ENCODE data around the gene CROCC. TPM values are rescaled to one million over a fixed set of nuclear protein-coding genes. Genes with fewer than 3 reads are reported as not detected.

CROCC gene
- total RNA-seq, 2 experiments from 2014 or later = 20.5 to 26.6 TPM

- CTCF ChIA-PET = interaction anchor here (1.2 kb wide), 1 partner anchor 58 kb away, joined by 3 read pairs; no protein-coding TSS in a partner anchor
- Mint-ChIP-seq H3K4me3 (no peak overlapping the region), H3K36me3 (no peaks in the 10 kb centered on the region), H3K9me3 (ENCODE audit: low read depth) (no peaks in the 10 kb centered on the region), H3K4me1 (no peaks in the 10 kb centered on the region), H3K27ac (no peak overlapping the region), H3K27me3 (peaks cover 3% of the 10 kb centered on the region)
- DNase-seq = no peak
- ATAC-seq = no peak
Measured at GRCh38 chr1:16988210-16988609, 66.5 kb downstream of the CROCC start.

GRCh38 chr1:16989676-16990391 is 68.1 kb downstream of the CROCC start:
- ATAC-seq (no peak), DNase-seq (no peak)
- Mint-ChIP-seq H3K4me1 (no peaks in the 10 kb centered on the region), H3K27ac (no peak overlapping the region), H3K27me3 (no peaks in the 10 kb centered on the region), H3K36me3 (no peaks in the 10 kb centered on the region), H3K9me3 (ENCODE audit: low read depth) (no peaks in the 10 kb centered on the region), H3K4me3 (no peak overlapping the region)
- CTCF ChIA-PET = interaction anchor here (1.0 to 1.5 kb wide), 2 partner anchors 11 to 16 kb away, joined by 3 to 4 read pairs; no protein-coding TSS in a partner anchor

GRCh38 chr1:16991571-16991970 is 69.8 kb downstream of the CROCC start:
- DNase-seq (no peak), ATAC-seq (no peak)
- CTCF ChIA-PET = no interaction called here
- Mint-ChIP-seq H3K27ac (no peak overlapping the region), H3K27me3 (no peaks in the 10 kb centered on the region), H3K9me3 (ENCODE audit: low read depth) (no peaks in the 10 kb centered on the region), H3K36me3 (no peaks in the 10 kb centered on the region), H3K4me3 (no peak overlapping the region), H3K4me1 (no peaks in the 10 kb centered on the region)

GRCh38 chr1:16992102-16992501 is 70.4 kb downstream of the CROCC start:
- DNase-seq (no peak), ATAC-seq (no peak)
- Mint-ChIP-seq H3K27ac (no peak overlapping the region), H3K36me3 (no peaks in the 10 kb centered on the region), H3K4me3 (no peak overlapping the region), H3K4me1 (no peaks in the 10 kb centered on the region), H3K27me3 (no peaks in the 10 kb centered on the region), H3K9me3 (ENCODE audit: low read depth) (no peaks in the 10 kb centered on the region)
- CTCF ChIA-PET = no interaction called here

- H3K9me3 Mint-ChIP-seq (ENCODE audit: low read depth) = no peaks in the 10 kb centered on the region
- no peaks in the 10 kb centered on the region for H3K27me3 Mint-ChIP-seq
- no peaks in the 10 kb centered on the region for H3K36me3 Mint-ChIP-seq
- no peak overlapping the region for H3K27ac Mint-ChIP-seq
- DNase-seq (no peak), ATAC-seq (no peak)
- CTCF ChIA-PET = no interaction called here
- H3K4me3 Mint-ChIP-seq = no peak overlapping the region
- no peaks in the 10 kb centered on the region for H3K4me1 Mint-ChIP-seq
Measured at GRCh38 chr1:16992675-16993074, 70.9 kb downstream of the CROCC start.

- no peak overlapping the region for H3K27ac Mint-ChIP-seq
- H3K9me3 Mint-ChIP-seq (ENCODE audit: low read depth) = no peaks in the 10 kb centered on the region
- no peaks in the 10 kb centered on the region for H3K36me3 Mint-ChIP-seq
- no peaks in the 10 kb centered on the region for H3K27me3 Mint-ChIP-seq
- no peak for ATAC-seq
- CTCF ChIA-PET = no interaction called here
- no peak overlapping the region for H3K4me3 Mint-ChIP-seq
- DNase-seq = no peak
- H3K4me1 Mint-ChIP-seq = no peaks in the 10 kb centered on the region
Measured at GRCh38 chr1:16993521-16994038, 71.8 kb downstream of the CROCC start.

GRCh38 chr1:16996845-16997244 is 75.1 kb downstream of the CROCC start:
- DNase-seq = no peak

GRCh38 chr1:16998589-16998988 is 76.9 kb downstream of the CROCC start:
- peaks cover 3% of the 10 kb centered on the region for H3K36me3 Mint-ChIP-seq
- H3K9me3 Mint-ChIP-seq (ENCODE audit: low read depth) = no peaks in the 10 kb centered on the region
- CTCF ChIA-PET = interaction anchor here (4.0 kb wide), 1 partner anchor 38 kb away, joined by 20 read pairs; no protein-coding TSS in a partner anchor
- no peaks in the 10 kb centered on the region for H3K27me3 Mint-ChIP-seq
- DNase-seq (no peak), ATAC-seq (no peak)
- H3K4me1 Mint-ChIP-seq = no peaks in the 10 kb centered on the region
- no peak overlapping the region for H3K27ac Mint-ChIP-seq
- H3K4me3 Mint-ChIP-seq = no peak overlapping the region

More at GRCh38 chr1:16996845-16997244, 75.1 kb downstream of the CROCC start:
- CTCF ChIA-PET = no interaction called here
- no peaks in the 10 kb centered on the region for H3K9me3 Mint-ChIP-seq (ENCODE audit: low read depth)
- no peak overlapping the region for H3K4me3 Mint-ChIP-seq
- no peak for ATAC-seq
- peaks cover 3% of the 10 kb centered on the region for H3K36me3 Mint-ChIP-seq
- H3K4me1 Mint-ChIP-seq = no peaks in the 10 kb centered on the region
- H3K27ac Mint-ChIP-seq = no peak overlapping the region
- no peaks in the 10 kb centered on the region for H3K27me3 Mint-ChIP-seq

- H3K36me3 Mint-ChIP-seq = peaks cover 5% of the 10 kb centered on the region
- no peaks in the 10 kb centered on the region for H3K27me3 Mint-ChIP-seq
- H3K9me3 Mint-ChIP-seq (ENCODE audit: low read depth) = no peaks in the 10 kb centered on the region
- no peak overlapping the region for H3K4me3 Mint-ChIP-seq
- CTCF ChIA-PET = interaction anchor here (1.7 to 4.0 kb wide), 2 partner anchors 10 to 39 kb away, joined by 4 to 20 read pairs; no protein-coding TSS in a partner anchor
- no peaks in the 10 kb centered on the region for H3K4me1 Mint-ChIP-seq
- no peak overlapping the region for H3K27ac Mint-ChIP-seq
- DNase-seq (no peak), ATAC-seq (no peak)
Measured at GRCh38 chr1:16999863-17000262, 78.1 kb downstream of the CROCC start.

GRCh38 chr1:17001760-17002523 is 80.2 kb downstream of the CROCC start:
- CTCF ChIA-PET = interaction anchor here (0.6 to 4.0 kb wide), 3 partner anchors 12 to 1301 kb away, joined by 3 to 20 read pairs (median 4); no protein-coding TSS in a partner anchor
- DNase-seq (no peak), ATAC-seq (no peak)
- Mint-ChIP-seq H3K27ac (no peak overlapping the region), H3K27me3 (no peaks in the 10 kb centered on the region), H3K9me3 (ENCODE audit: low read depth) (no peaks in the 10 kb centered on the region), H3K4me1 (no peaks in the 10 kb centered on the region), H3K4me3 (no peak overlapping the region), H3K36me3 (peaks cover 5% of the 10 kb centered on the region)

GRCh38 chr1:17002524-17002902 is 80.8 kb downstream of the CROCC start:
- Mint-ChIP-seq H3K4me1 (no peaks in the 10 kb centered on the region), H3K9me3 (ENCODE audit: low read depth) (no peaks in the 10 kb centered on the region), H3K27ac (no peak overlapping the region), H3K27me3 (no peaks in the 10 kb centered on the region), H3K4me3 (no peak overlapping the region), H3K36me3 (peaks cover 5% of the 10 kb centered on the region)
- DNase-seq (no peak), ATAC-seq (no peak)
- CTCF ChIA-PET = interaction anchor here (4.0 kb wide), 1 partner anchor 42 kb away, joined by 20 read pairs; no protein-coding TSS in a partner anchor

- CTCF ChIA-PET = no interaction called here
- H3K36me3 Mint-ChIP-seq = peaks cover 3% of the 10 kb centered on the region
Measured at GRCh38 chr1:17004466-17005364, 83.0 kb downstream of the CROCC start.

GRCh38 chr1:17005365-17005740 is 83.6 kb downstream of the CROCC start:
- CTCF ChIA-PET = no interaction called here

More at GRCh38 chr1:17004466-17005364, 83.0 kb downstream of the CROCC start:
- no peaks in the 10 kb centered on the region for H3K9me3 Mint-ChIP-seq (ENCODE audit: low read depth)
- ATAC-seq (no peak), DNase-seq (no peak)
- no peaks in the 10 kb centered on the region for H3K27me3 Mint-ChIP-seq
- no peak overlapping the region for H3K27ac Mint-ChIP-seq
- no peak overlapping the region for H3K4me3 Mint-ChIP-seq
- peaks cover 5% of the 10 kb centered on the region for H3K4me1 Mint-ChIP-seq

More at GRCh38 chr1:17005365-17005740, 83.6 kb downstream of the CROCC start:
- DNase-seq = no peak
- H3K27me3 Mint-ChIP-seq = no peaks in the 10 kb centered on the region
- no peaks in the 10 kb centered on the region for H3K9me3 Mint-ChIP-seq (ENCODE audit: low read depth)
- H3K4me1 Mint-ChIP-seq = peaks cover 10% of the 10 kb centered on the region
- no peak overlapping the region for H3K27ac Mint-ChIP-seq
- H3K4me3 Mint-ChIP-seq = no peak overlapping the region
- ATAC-seq = no peak
- peaks cover 2% of the 10 kb centered on the region for H3K36me3 Mint-ChIP-seq

All from activated CD8-positive, alpha-beta memory T cell treated with anti-CD3 and anti-CD28 coated beads, Interleukin-2, amount 10 ng/mL, durations not matched to agents 7 days and 5 days (primary cell).